Erythroblast (primary cell): ENCODE data around the gene SV2C.

Experiments
- GATA1 ChIP-seq: IDR thresholded peaks from 2 replicates; pipeline ENCODE4 v1.6.1; 2011; ENCODE audit warnings: low read depth, mild to moderate bottlenecking, control low read depth, low read length, moderate library complexity
- POLR2A ChIP-seq: IDR thresholded peaks from 2 replicates; pipeline ENCODE4 v1.6.1; 2011; ENCODE audit warnings: mild to moderate bottlenecking, low read length

GRCh38 chr5:76046741-76047140 is 36.4 kb upstream of the SV2C start:
- TF ChIP-seq POLR2A: no peak
- no peak for TF ChIP-seq GATA1
